Mesendoderm (in vitro differentiated cells): Measurements from ENCODE around the gene WDR45B.
A peak's percentile ranks its signal among the peaks of the same experiment; 100 is the strongest.
"Not testable (repeated sequence)": the region's sequence is repeated elsewhere in the genome, so short reads cannot be mapped to it uniquely, and the experiment has no call there.

Experiments used
- DNase-seq: peaks from one replicate; pipeline ENCODE4 v3.0.0; 2013
- H2AK5ac ChIP-seq: 2 replicates; pipeline ENCODE4 v1.6.1; 2013; ENCODE audit warnings: low read length, inconsistent platforms
- H2BK120ac ChIP-seq: 2 replicates; pipeline ENCODE4 v1.6.1; 2013; ENCODE audit warnings: low read depth, mild to moderate bottlenecking, low read length, moderate library complexity, mixed read lengths
- H2BK15ac ChIP-seq: replicated peaks from 2 replicates; pipeline ENCODE4 v1.6.1; 2013; ENCODE audit warnings: low read depth, mild to moderate bottlenecking, moderate library complexity
- H2BK5ac ChIP-seq: 2 replicates; pipeline ENCODE4 v1.6.1; 2013; ENCODE audit warnings: low read length, inconsistent platforms
- H3K18ac ChIP-seq: 2 replicates; pipeline ENCODE4 v1.6.1; 2013; ENCODE audit warnings: mild to moderate bottlenecking, low read length, mixed read lengths
- H3K23ac ChIP-seq: one replicate; pipeline ENCODE4 v1.6.1; 2013; ENCODE audit warnings: low read length
- H3K27ac ChIP-seq: 2 replicates; pipeline ENCODE4 v1.5.1; 2013; ENCODE audit warnings: low read depth, mild to moderate bottlenecking, inconsistent platforms, low read length, moderate library complexity
- H3K27me3 ChIP-seq: 2 replicates; pipeline ENCODE4 v1.6.1; 2013; ENCODE audit warnings: low read length, control low read depth, mild to moderate bottlenecking, inconsistent platforms; ENCODE audit not compliant: insufficient read depth, poor library complexity
- H3K36me3 ChIP-seq: 2 replicates; pipeline ENCODE4 v1.6.1; 2013; ENCODE audit warnings: low read length, inconsistent platforms; ENCODE audit not compliant: control insufficient read depth, insufficient read depth
- H3K4ac ChIP-seq: one replicate; pipeline ENCODE4 v1.6.1; 2013; ENCODE audit warnings: low read depth, mild to moderate bottlenecking, low read length, moderate library complexity
- H3K4me1 ChIP-seq: 2 replicates; pipeline ENCODE4 v1.6.1; 2013; ENCODE audit warnings: low read depth, low read length, inconsistent platforms; ENCODE audit not compliant: control insufficient read depth
- H3K4me2 ChIP-seq: 2 replicates; pipeline ENCODE4 v1.6.1; 2013; ENCODE audit warnings: low read length
- H3K4me3 ChIP-seq: 2 replicates; pipeline ENCODE4 v1.5.1; 2013; ENCODE audit warnings: mild to moderate bottlenecking, low read length
- H3K56ac ChIP-seq: one replicate; pipeline ENCODE4 v1.6.1; 2013; ENCODE audit warnings: low read length
- H3K79me1 ChIP-seq: 2 replicates; pipeline ENCODE4 v1.6.1; 2013; ENCODE audit warnings: low read length, inconsistent platforms
- H3K79me2 ChIP-seq: 2 replicates; pipeline ENCODE4 v1.6.1; 2013; ENCODE audit warnings: mild to moderate bottlenecking, low read length; ENCODE audit not compliant: control insufficient read depth, insufficient read depth
- H3K9ac ChIP-seq: 2 replicates; pipeline ENCODE4 v1.6.1; 2013; ENCODE audit warnings: low read length, inconsistent platforms
- H4K5ac ChIP-seq: one replicate; pipeline ENCODE4 v1.6.1; 2013; ENCODE audit warnings: low read length
- H4K8ac ChIP-seq: one replicate; pipeline ENCODE4 v1.6.1; 2013; ENCODE audit warnings: low read depth, mild to moderate bottlenecking, control low read depth, low read length, moderate library complexity
- WGBS: extraction: QIAGEN DNeasy Blood & Tissue Kit; methylation state at CpG from one replicate; pipeline ENCODE4 v1.1.7; 2013; ENCODE audit warnings: low lambda C conversion rate, missing lambda C conversion rate; ENCODE audit not compliant: insufficient coverage; ENCODE audit errors: extremely low coverage; 5-methylcytosine and 5-hydroxymethylcytosine counted together

WDR45B gene

GRCh38 chr17:82582709-82583108 is 65.5 kb downstream of the WDR45B start:
- H2BK120ac ChIP-seq: no peak overlapping the region
- H3K36me3 ChIP-seq: peaks cover 20% of the 10 kb centered on the region
- no peak overlapping the region for H3K9ac ChIP-seq
- H3K4me2 ChIP-seq: no peak overlapping the region
- H2BK15ac ChIP-seq: no peak overlapping the region
- no peak overlapping the region for H2BK5ac ChIP-seq
- no peak overlapping the region for H4K8ac ChIP-seq
- H3K23ac ChIP-seq: no peak overlapping the region
- no peaks in the 10 kb centered on the region for H3K4me1 ChIP-seq
- H3K27me3 ChIP-seq: no peaks in the 10 kb centered on the region
- H3K56ac ChIP-seq: no peak overlapping the region
- DNase-seq: no peak
- no peak overlapping the region for H3K4ac ChIP-seq
- H3K27ac ChIP-seq: no peak overlapping the region
- no peak overlapping the region for H3K18ac ChIP-seq
- peaks cover 2% of the 10 kb centered on the region for H3K79me2 ChIP-seq
- peaks cover 14% of the 10 kb centered on the region for H3K79me1 ChIP-seq
- H3K4me3 ChIP-seq: no peak overlapping the region
- no peak overlapping the region for H2AK5ac ChIP-seq
- WGBS: no CpG with 5 or more reads among the region's 11 CpGs
- H4K5ac ChIP-seq: no peak overlapping the region

- no peak overlapping the region for H3K23ac ChIP-seq
- no peak overlapping the region for H2BK5ac ChIP-seq
- WGBS: no CpG with 5 or more reads among the region's 8 CpGs
- H3K27me3 ChIP-seq: no peaks in the 10 kb centered on the region
- H2BK120ac ChIP-seq: no peak overlapping the region
- no peak overlapping the region for H3K4me3 ChIP-seq
- H4K5ac ChIP-seq: no peak overlapping the region
- no peak overlapping the region for H3K27ac ChIP-seq
- H3K56ac ChIP-seq: no peak overlapping the region
- H3K36me3 ChIP-seq: peaks cover 16% of the 10 kb centered on the region
- H3K79me1 ChIP-seq: peaks cover 14% of the 10 kb centered on the region
- DNase-seq: no peak
- H3K9ac ChIP-seq: no peak overlapping the region
- no peak overlapping the region for H2AK5ac ChIP-seq
- no peaks in the 10 kb centered on the region for H3K4me1 ChIP-seq
- peaks cover 2% of the 10 kb centered on the region for H3K79me2 ChIP-seq
- H3K18ac ChIP-seq: no peak overlapping the region
- no peak overlapping the region for H3K4me2 ChIP-seq
- H4K8ac ChIP-seq: no peak overlapping the region
- H3K4ac ChIP-seq: no peak overlapping the region
- H2BK15ac ChIP-seq: no peak overlapping the region
Observed at GRCh38 chr17:82582213-82582612, 66.0 kb downstream of the WDR45B start.

- not testable (repeated sequence) for H2BK120ac ChIP-seq, H3K23ac ChIP-seq, H3K4me1 ChIP-seq, H3K4me2 ChIP-seq, DNase-seq, H2AK5ac ChIP-seq, H4K8ac ChIP-seq, H3K9ac ChIP-seq, H3K79me2 ChIP-seq, H3K4me3 ChIP-seq, H3K27me3 ChIP-seq, H2BK15ac ChIP-seq, H4K5ac ChIP-seq, H3K4ac ChIP-seq, H3K56ac ChIP-seq, H3K18ac ChIP-seq, H3K27ac ChIP-seq, H2BK5ac ChIP-seq
- Histone ChIP-seq H3K79me1 (peaks cover 16% of the 10 kb centered on the region), H3K36me3 (peaks cover 14% of the 10 kb centered on the region)
- no CpG with 5 or more reads among the region's 4 CpGs for WGBS
Observed at GRCh38 chr17:82579969-82580368, 68.3 kb downstream of the WDR45B start.

GRCh38 chr17:82577300-82577699 is 70.9 kb downstream of the WDR45B start:
- Histone ChIP-seq H2AK5ac (no peak overlapping the region), H3K36me3 (peaks cover 10% of the 10 kb centered on the region), H4K5ac (no peak overlapping the region), H3K79me1 (peaks cover 13% of the 10 kb centered on the region), H3K4me2 (no peak overlapping the region), H3K56ac (no peak overlapping the region), H3K79me2 (peaks cover 2% of the 10 kb centered on the region), H3K27ac (no peak overlapping the region), H3K4me1 (no peaks in the 10 kb centered on the region), H3K9ac (no peak overlapping the region), H2BK15ac (no peak overlapping the region), H3K23ac (no peak overlapping the region), H2BK120ac (no peak overlapping the region), H3K4ac (no peak overlapping the region), H4K8ac (no peak overlapping the region), H3K4me3 (no peak overlapping the region), H3K27me3 (no peaks in the 10 kb centered on the region), H2BK5ac (no peak overlapping the region), H3K18ac (no peak overlapping the region)
- WGBS: no CpG with 5 or more reads among the region's 18 CpGs
- no peak for DNase-seq

- H2AK5ac ChIP-seq, H3K9ac ChIP-seq, H3K27ac ChIP-seq, H2BK120ac ChIP-seq, H2BK15ac ChIP-seq, H4K5ac ChIP-seq, H3K56ac ChIP-seq, H3K4me3 ChIP-seq, H3K23ac ChIP-seq, H2BK5ac ChIP-seq, H3K4me1 ChIP-seq, H3K18ac ChIP-seq, H3K4ac ChIP-seq, H3K79me2 ChIP-seq, H4K8ac ChIP-seq, H3K27me3 ChIP-seq, H3K4me2 ChIP-seq: not testable (repeated sequence)
- peak; percentile 37 for DNase-seq
- H3K79me1 ChIP-seq: peaks cover 15% of the 10 kb centered on the region
- no CpG with 5 or more reads among the region's 52 CpGs for WGBS
- peaks cover 12% of the 10 kb centered on the region for H3K36me3 ChIP-seq
Observed at GRCh38 chr17:82575581-82576221, 72.5 kb downstream of the WDR45B start.

GRCh38 chr17:82574041-82574440 is 74.2 kb downstream of the WDR45B start:
- no peak overlapping the region for H3K4ac ChIP-seq
- no peak overlapping the region for H4K5ac ChIP-seq
- H2BK5ac ChIP-seq: no peak overlapping the region
- H3K4me2 ChIP-seq: no peak overlapping the region
- no peak overlapping the region for H3K4me3 ChIP-seq
- peaks cover 17% of the 10 kb centered on the region for H3K36me3 ChIP-seq
- no peak overlapping the region for H2AK5ac ChIP-seq
- no peaks in the 10 kb centered on the region for H3K27me3 ChIP-seq
- H4K8ac ChIP-seq: no peak overlapping the region
- H3K56ac ChIP-seq: no peak overlapping the region
- H3K9ac ChIP-seq: no peak overlapping the region
- H3K27ac ChIP-seq: no peak overlapping the region
- H3K4me1 ChIP-seq: no peaks in the 10 kb centered on the region
- no peak overlapping the region for H2BK15ac ChIP-seq
- no CpG with 5 or more reads among the region's 11 CpGs for WGBS
- H3K18ac ChIP-seq: no peak overlapping the region
- H3K23ac ChIP-seq: no peak overlapping the region
- H2BK120ac ChIP-seq: no peak overlapping the region
- no peak for DNase-seq
- peaks cover 19% of the 10 kb centered on the region for H3K79me1 ChIP-seq
- peaks cover 7% of the 10 kb centered on the region for H3K79me2 ChIP-seq
